BJ (cell line): ENCODE data around the gene RAB17. TPM values are rescaled to one million over a fixed set of nuclear protein-coding genes. Genes with fewer than 3 reads are reported as not detected.

Experiments
- CTCF ChIA-PET: fragments of 350-600 bp; formaldehyde crosslinking; extraction: SDS; loops from one replicate; lab custom pipeline; 2021; ENCODE audit warnings: antibody characterized with exemption, inconsistent platforms; lab: Yijun Ruan, JAX
- POLR2A ChIA-PET: fragments of 300-600 bp; sonication (Branson Sonifier 250); formaldehyde crosslinking; extraction: SDS; loops from one replicate; lab custom pipeline; 2021; ENCODE audit warnings: antibody characterized with exemption; lab: Charles Lee
- DNase-seq: peaks from one replicate; pipeline ENCODE4 v3.0.0-alpha.2; 2011; ENCODE audit warnings: low read depth
- H3K27me3 ChIP-seq: 2 replicates; pipeline ENCODE4 v1.6.0; 2011; ENCODE audit warnings: low read length; ENCODE audit not compliant: control insufficient read depth, insufficient read depth
- H3K36me3 ChIP-seq: 2 replicates; pipeline ENCODE4 v1.5.1; 2011; ENCODE audit warnings: low read length; ENCODE audit not compliant: control insufficient read depth, insufficient read depth
- H3K4me3 ChIP-seq: 2 replicates; pipeline ENCODE4 v1.5.1; 2011; ENCODE audit warnings: low read depth, mild to moderate bottlenecking, control low read depth, low read length
- polyA plus RNA-seq: library from polyadenylated mRNA; depleted of rRNA; stranded (reverse); fragments of >200 nt; gene quantifications from 2 replicates; pipeline ENCODE4 v1.2.3, GENCODE V29; 2011
- TF ChIP-seq, protein P1 (sequence below): IDR thresholded peaks from 2 replicates; pipeline ENCODE4 v1.5.1; 2011; ENCODE audit warnings: low read depth, mild to moderate bottlenecking, control low read depth, inconsistent platforms, low read length, moderate library complexity; ENCODE audit not compliant: insufficient read depth

Gene RAB17
- polyA plus RNA-seq, 1 experiment = 0.25 TPM

DNA sequence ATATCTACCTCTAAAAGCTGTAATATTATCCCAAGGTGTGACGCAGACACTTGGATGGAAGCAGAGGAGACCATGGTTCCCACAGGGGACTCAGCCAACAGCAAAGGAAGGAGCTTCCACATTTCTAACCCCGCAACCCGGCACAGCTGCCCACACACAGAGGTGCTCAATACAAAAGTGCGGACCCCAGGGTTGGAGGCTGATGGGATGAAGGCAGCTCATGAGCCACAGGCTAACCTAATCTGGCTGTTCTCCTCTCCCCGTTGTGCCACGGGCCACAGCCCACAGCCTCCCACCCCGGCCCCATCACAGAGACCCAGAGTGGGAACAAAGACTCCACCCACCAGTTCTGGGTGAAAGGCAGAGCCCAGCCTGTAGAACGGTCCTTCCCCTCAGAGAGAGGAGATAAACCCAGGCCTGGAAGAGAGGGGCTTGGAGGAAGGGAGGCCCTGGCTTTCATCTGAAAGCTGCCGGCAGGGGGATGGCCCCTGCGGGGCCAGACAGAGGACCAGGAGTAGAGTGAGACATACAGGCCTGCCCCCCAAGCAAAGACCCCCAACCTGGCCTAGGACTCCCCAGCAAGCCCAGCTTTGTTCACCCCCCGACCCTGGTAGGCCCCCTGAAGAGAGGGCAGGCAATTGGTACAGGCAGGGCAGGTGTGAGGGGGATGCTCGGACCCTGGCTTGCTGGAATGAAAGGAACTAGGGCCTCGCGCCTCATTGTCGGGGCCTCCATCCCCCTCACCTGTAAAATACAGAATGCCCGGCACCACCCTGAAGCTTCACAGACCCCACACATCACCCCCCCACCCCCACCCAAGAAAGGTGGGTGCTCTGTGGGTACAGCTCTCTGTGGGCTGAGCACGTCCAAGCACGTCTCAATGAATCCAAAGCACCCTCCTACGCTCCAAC lies 6.9 kb downstream of the RAB17 start:
- TF ChIP-seq, protein P1, sequence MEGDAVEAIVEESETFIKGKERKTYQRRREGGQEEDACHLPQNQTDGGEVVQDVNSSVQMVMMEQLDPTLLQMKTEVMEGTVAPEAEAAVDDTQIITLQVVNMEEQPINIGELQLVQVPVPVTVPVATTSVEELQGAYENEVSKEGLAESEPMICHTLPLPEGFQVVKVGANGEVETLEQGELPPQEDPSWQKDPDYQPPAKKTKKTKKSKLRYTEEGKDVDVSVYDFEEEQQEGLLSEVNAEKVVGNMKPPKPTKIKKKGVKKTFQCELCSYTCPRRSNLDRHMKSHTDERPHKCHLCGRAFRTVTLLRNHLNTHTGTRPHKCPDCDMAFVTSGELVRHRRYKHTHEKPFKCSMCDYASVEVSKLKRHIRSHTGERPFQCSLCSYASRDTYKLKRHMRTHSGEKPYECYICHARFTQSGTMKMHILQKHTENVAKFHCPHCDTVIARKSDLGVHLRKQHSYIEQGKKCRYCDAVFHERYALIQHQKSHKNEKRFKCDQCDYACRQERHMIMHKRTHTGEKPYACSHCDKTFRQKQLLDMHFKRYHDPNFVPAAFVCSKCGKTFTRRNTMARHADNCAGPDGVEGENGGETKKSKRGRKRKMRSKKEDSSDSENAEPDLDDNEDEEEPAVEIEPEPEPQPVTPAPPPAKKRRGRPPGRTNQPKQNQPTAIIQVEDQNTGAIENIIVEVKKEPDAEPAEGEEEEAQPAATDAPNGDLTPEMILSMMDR = no peak
- no peaks in the 10 kb centered on the region for H3K36me3 ChIP-seq
- H3K4me3 ChIP-seq = no peak overlapping the region
- 0 out of 2 replicates have a peak, but pooled peaks cover 3% of the 10 kb centered on the region for H3K27me3 ChIP-seq
- no peak for DNase-seq
- POLR2A ChIA-PET = no interaction called here
- CTCF ChIA-PET = interaction anchor here (0.6 to 6.0 kb wide), 4 partner anchors 11 to 190 kb away, joined by 3 to 97 read pairs (median 34); no protein-coding TSS in a partner anchor

DNA sequence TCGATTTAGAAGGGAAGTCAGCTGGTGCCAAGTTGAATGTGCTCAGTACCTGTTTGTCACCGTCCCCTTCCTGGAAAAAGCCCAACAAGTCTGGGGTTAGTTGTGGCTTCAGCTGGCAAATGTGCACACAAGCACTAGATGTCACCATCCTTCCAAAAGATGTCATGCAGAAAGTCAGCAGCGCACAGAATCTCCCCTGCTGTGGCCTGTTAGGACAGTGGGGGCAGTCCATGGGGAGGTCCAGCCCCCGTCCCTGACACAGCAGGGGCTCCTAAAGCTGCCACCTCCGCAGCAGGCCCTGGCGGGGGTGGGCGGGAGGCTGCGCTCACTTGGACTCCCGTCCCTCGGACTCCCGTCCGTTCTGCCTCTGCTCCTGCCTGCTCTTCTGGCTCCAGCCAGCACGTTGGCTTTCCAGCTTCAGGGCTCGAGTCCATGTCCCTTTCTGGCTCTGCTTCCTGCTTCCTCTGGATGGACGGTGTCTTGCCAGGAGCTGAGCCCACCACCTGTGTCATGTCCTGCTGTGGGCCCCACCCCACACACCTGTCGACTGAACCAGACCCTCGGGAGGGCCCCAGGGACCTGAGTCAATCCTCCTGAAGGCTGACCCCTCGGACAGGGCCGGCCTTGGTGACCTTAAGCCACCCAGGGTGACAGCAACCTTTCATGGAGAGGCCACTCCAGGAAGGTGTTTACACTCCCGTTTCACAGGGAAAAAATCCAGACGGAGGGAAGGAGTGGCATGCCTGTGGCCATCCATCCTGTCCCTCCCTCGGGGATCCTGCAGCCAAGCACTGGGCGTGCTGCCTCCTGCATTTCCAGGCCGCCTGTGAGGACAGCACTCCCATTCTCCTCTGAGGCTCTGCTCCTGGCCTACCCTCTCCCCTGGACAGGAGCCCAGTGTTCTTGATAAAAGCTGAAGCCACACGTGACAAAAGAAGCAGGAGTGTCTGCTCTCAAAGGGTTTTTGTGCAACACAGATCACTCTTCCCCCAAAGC lies 8.5 kb downstream of the RAB17 start:
- no peaks in the 10 kb centered on the region for H3K36me3 ChIP-seq
- TF ChIP-seq, protein P1 = peak; percentile 55
- CTCF ChIA-PET = interaction anchor here (0.6 to 6.0 kb wide), 33 partner anchors 9 to 683 kb away, joined by 3 to 97 read pairs (median 4); no protein-coding TSS in a partner anchor
- H3K4me3 ChIP-seq = 0 out of 2 replicates have a peak overlapping the region, but pooled peaks have one; percentile 15
- no peak for DNase-seq
- peaks cover 3% of the 10 kb centered on the region; the same call in 1 of the 2 replicates for H3K27me3 ChIP-seq
- POLR2A ChIA-PET = interaction anchor here (0.6 kb wide), 2 partner anchors 10 to 485 kb away, joined by 3 to 11 read pairs; no protein-coding TSS in a partner anchor

DNA sequence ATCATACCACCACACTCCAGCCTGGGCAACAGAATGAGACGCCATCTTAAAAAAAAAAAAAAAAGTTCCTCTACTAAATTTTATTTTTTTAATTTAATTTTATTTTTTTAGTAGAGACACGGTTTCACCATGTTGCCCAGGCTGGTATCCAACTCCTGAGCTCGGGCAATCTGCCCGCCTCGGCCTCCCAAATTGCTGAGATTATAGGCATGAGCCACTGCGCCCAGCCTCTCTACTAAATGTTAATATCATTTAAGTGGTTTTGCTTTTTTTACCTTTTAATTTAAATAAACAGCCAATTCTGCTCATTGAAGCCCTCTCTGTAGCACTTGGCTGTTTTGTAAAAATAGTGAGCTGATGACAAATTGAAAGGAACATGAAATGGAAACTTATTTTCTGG lies 9.2 kb downstream of the RAB17 start:
- CTCF ChIA-PET = interaction anchor here (0.6 to 6.0 kb wide), 34 partner anchors 9 to 683 kb away, joined by 3 to 97 read pairs (median 4); no protein-coding TSS in a partner anchor
- H3K4me3 ChIP-seq = no peak overlapping the region
- no peak for DNase-seq
- peaks cover 3% of the 10 kb centered on the region; the same call in 1 of the 2 replicates for H3K27me3 ChIP-seq
- POLR2A ChIA-PET = interaction anchor here (0.6 kb wide), 2 partner anchors 10 to 485 kb away, joined by 3 to 11 read pairs; no protein-coding TSS in a partner anchor
- H3K36me3 ChIP-seq = no peaks in the 10 kb centered on the region
- TF ChIP-seq, protein P1 = no peak

DNA sequence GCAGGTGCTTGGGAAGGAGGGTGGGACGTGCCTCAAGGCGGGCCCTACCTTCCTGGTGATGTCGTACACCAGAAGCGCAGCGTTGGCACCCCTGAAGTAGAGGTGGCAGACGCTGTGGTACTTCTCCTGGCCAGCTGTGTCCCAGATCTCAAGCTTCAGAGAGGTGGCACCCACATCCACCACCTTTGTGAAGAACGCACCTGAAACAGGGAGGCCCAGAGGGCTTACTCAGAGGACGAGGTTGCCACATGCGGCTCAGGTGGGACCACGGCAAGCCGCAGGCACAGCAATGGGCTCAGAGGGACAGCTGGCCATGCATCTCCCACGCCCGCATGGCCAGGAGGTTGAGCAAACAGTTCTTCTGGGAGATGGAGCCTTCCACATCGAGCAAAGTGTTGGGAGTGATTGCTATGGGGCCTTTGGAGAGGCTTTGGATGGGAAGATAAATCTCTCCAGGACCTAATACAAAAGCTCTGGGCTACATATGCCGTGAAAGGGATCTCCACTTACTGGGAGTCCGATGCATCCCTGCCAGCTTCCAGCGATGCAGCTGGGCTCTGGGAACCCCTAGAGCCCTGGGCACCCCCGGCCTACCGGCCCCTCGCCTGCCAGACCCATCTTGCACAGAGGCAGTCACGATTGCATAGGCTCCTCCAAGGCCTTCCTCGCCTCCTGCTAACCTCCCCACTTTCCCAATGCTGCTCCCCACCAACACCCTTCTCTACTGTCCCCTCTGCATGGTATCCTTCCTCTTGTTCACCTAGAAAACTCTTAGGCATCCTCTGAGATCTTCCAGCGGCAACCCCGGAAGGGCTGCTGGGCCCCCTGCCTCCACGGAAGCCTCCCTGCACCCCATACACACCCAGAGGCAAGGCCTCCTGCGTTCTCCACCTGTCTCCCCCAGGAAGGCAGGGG lies 12.3 kb downstream of the RAB17 start:
- Histone ChIP-seq H3K36me3 (no peaks in the 10 kb centered on the region), H3K4me3 (no peak overlapping the region), H3K27me3 (peaks cover 3% of the 10 kb centered on the region; the same call in 1 of the 2 replicates)
- CTCF ChIA-PET = interaction anchor here (0.9 to 1.5 kb wide), 2 partner anchors 66 to 167 kb away, joined by 3 to 8 read pairs; no protein-coding TSS in a partner anchor
- POLR2A ChIA-PET = no interaction called here
- TF ChIP-seq, protein P1 = no peak
- no peak for DNase-seq
